ENCODE data around the gene SMARCB1. TPM values are rescaled to one million over a fixed set of nuclear protein-coding genes. Genes with fewer than 3 reads are reported as not detected.
A peak's percentile ranks its signal among the peaks of the same experiment; 100 is the strongest.

Gene SMARCB1
- total RNA-seq, 2 experiments from 2014 or later, result 91.4 to 92.6 TPM

GRCh38 chr22:23824476-23825245 is 37.9 kb downstream of the SMARCB1 start:
- no peak for DNase-seq
- no peaks in the 10 kb centered on the region for H3K9me3 Mint-ChIP-seq
- CTCF ChIA-PET, result interaction anchor here (0.6 to 1.4 kb wide), 7 partner anchors 10 to 54 kb away, joined by 3 to 6 read pairs (median 3); no protein-coding TSS in a partner anchor
- H3K27me3 Mint-ChIP-seq, result no peaks in the 10 kb centered on the region
- peak overlapping the region; percentile 80 for H3K27ac Mint-ChIP-seq
- POLR2A ChIA-PET, result no interaction called here
- H3K4me3 Mint-ChIP-seq, result no peak overlapping the region
- peaks cover 65% of the 10 kb centered on the region for H3K36me3 Mint-ChIP-seq (ENCODE audit: low read depth)
- H3K4me1 Mint-ChIP-seq, result peaks cover 42% of the 10 kb centered on the region

- Mint-ChIP-seq H3K9me3 (no peaks in the 10 kb centered on the region), H3K27ac (peak overlapping the region; percentile 95), H3K4me1 (peaks cover 39% of the 10 kb centered on the region), H3K36me3 (ENCODE audit: low read depth) (peaks cover 67% of the 10 kb centered on the region), H3K4me3 (no peak overlapping the region), H3K27me3 (no peaks in the 10 kb centered on the region)
- DNase-seq, result no peak
- ChIA-PET CTCF (interaction anchor here (0.7 to 1.4 kb wide), 5 partner anchors 10 to 33 kb away, joined by 3 to 5 read pairs (median 3); no protein-coding TSS in a partner anchor), POLR2A (no interaction called here)
Measured at GRCh38 chr22:23825246-23825905, 38.6 kb downstream of the SMARCB1 start.

DNA sequence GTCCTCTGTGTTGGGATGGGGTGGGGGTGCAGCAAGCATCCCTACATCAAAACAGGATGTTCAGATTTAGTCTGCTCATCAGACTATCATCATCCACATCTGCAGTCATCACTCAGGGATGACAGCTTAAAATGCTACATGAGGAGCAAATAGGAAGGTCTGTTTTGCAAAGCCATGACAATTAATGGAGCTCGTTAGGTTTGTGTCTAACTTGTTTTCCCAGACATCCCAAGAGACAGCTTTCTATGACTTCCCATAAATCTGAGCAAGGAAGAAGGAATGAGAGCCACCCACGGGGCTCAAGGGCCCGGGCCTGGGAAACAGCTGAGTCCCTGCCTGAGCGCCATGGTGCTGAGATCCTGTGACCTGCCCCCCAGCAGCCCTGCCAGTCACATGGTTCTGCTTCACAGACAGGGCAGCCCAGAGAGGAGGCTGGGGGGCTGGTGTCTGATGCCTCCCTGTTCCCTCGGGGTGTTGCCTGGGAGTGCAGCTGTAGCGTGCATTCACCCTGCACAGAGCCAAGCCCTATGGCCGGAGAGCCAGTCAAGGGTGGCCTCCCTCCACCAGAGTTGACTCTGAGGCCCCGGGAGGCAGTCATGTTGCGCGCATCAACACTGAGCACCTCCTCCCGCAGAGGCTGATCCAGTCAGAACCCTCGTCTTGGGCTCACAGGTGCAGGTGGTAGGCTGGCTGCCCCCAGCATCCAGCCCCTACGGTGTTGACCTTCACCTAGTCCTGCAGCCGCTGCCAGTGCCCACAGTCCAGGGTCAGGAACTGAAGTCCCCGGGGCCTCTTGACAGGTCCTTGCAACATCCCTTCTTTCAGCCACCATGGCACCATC is 40.0 kb downstream of the SMARCB1 start:
- Mint-ChIP-seq H3K27ac (peak overlapping the region; percentile 95), H3K27me3 (no peaks in the 10 kb centered on the region), H3K4me1 (peaks cover 30% of the 10 kb centered on the region), H3K9me3 (no peaks in the 10 kb centered on the region), H3K36me3 (ENCODE audit: low read depth) (peaks cover 59% of the 10 kb centered on the region), H3K4me3 (no peak overlapping the region)
- POLR2A ChIA-PET, result interaction anchor here (0.6 kb wide), 1 partner anchor 28 kb away, joined by 4 read pairs; no protein-coding TSS in a partner anchor
- CTCF ChIA-PET, result no interaction called here
- DNase-seq, result no peak

- peak overlapping the region; percentile 95 for H3K27ac Mint-ChIP-seq
- ChIA-PET CTCF (interaction anchor here (0.9 to 1.2 kb wide), 2 partner anchors 15 to 17 kb away, joined by 3 to 4 read pairs; no protein-coding TSS in a partner anchor), POLR2A (no interaction called here)
- H3K9me3 Mint-ChIP-seq, result no peaks in the 10 kb centered on the region
- peaks cover 57% of the 10 kb centered on the region for H3K36me3 Mint-ChIP-seq (ENCODE audit: low read depth)
- H3K4me3 Mint-ChIP-seq, result no peak overlapping the region
- no peak for DNase-seq
- H3K4me1 Mint-ChIP-seq, result peaks cover 29% of the 10 kb centered on the region
- H3K27me3 Mint-ChIP-seq, result no peaks in the 10 kb centered on the region
Measured at GRCh38 chr22:23827351-23827995, 40.7 kb downstream of the SMARCB1 start.

DNA sequence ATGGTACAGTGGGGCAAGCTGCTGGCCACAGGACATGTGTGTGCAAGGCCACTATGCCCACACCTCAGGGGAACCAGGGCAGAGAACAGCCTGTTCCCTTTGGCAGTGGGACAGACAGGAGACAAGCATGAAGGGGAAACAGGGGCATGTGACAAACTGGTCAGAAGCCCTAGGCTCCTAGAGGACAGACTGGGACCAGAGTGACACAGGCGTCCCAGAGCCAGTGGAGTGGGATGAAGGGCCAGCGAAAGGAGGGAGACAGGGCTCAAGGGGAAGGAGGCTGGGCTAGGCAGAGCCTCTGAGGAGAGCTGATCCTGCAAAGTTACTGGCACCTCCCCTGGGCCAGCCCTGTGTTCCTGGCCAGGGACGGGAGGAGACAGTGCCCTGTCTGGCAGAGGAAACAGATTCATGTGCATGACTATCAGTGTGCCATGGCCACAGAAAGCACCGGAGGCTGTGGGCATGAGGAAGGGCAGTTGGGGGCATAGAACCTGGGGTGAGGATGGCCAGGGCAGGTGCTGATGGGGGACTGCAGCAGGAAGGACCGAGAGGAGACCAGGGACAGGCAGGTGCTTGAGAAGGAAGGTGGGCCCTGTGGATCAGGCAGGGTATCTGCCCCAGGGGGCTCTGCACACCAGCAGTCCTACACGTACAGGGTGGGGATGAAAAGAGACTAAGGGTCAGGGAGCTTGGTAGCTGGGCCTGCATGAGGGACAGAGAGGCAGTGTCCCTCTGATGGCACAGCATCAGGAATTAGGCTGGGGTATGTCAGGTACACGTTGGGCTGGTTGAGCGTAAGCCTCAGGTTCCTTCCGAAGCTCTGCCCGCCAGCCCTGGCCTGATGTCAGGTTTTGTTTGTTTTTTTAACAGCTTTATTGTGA is 42.3 kb downstream of the SMARCB1 start:
- CTCF ChIA-PET, result interaction anchor here (1.0 kb wide), 1 partner anchor 15 kb away, joined by 3 read pairs; no protein-coding TSS in a partner anchor
- H3K27me3 Mint-ChIP-seq, result no peaks in the 10 kb centered on the region
- H3K9me3 Mint-ChIP-seq, result no peaks in the 10 kb centered on the region
- H3K4me1 Mint-ChIP-seq, result peaks cover 21% of the 10 kb centered on the region
- POLR2A ChIA-PET, result no interaction called here
- no peak overlapping the region for H3K27ac Mint-ChIP-seq
- H3K4me3 Mint-ChIP-seq, result no peak overlapping the region
- DNase-seq, result no peak
- peaks cover 46% of the 10 kb centered on the region for H3K36me3 Mint-ChIP-seq (ENCODE audit: low read depth)

DNA sequence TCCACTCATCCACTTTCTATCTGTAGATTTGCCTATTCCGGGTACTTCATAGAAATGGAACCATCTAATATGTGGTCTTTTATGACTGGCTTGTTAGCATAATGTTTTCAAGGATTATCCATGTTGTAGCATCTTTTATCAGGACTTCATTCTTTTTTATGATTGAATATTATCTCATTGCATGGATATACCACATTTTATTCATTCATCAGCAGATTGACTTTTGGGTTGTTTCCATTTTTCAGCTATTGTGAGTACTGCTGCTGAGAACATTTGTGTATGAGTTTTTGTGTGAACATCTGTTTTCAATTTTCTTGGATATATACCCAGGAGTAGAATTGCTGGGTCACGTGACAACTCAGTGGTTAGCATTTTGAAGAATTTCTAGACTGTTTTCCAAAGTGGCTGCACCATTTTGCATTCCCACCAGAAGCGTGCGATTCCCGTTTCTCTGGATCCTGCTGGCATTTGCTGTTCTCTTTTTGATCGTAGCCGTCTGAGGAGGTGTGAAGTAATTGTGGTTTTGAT is 43.1 kb downstream of the SMARCB1 start:
- CTCF ChIA-PET, result interaction anchor here (1.0 kb wide), 1 partner anchor 14 kb away, joined by 3 read pairs; no protein-coding TSS in a partner anchor

DNA sequence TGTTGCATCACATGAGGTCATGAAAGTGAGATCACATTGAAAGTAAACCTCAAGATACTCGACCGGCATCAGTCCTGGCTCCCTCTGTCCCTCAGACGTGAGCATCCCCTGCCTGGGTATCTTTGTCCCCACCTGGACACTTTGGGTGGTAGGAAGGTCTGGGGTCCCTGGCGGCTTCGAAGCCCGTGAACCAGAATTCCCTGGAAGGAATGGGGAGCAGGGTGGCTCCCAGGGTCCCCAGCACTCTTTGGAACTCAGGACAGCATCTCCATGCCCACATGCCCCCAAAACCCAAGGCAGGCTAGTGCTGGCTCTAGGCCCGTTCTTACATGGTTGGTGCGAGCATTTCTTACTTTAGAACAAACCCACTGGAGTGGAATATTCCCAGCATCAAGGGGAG is 44.5 kb downstream of the SMARCB1 start:
- CTCF ChIA-PET, result no interaction called here
- H3K9me3 Mint-ChIP-seq, result no peaks in the 10 kb centered on the region
- DNase-seq, result no peak
- no peak overlapping the region for H3K27ac Mint-ChIP-seq
- peaks cover 32% of the 10 kb centered on the region for H3K36me3 Mint-ChIP-seq (ENCODE audit: low read depth)
- POLR2A ChIA-PET, result no interaction called here
- no peaks in the 10 kb centered on the region for H3K27me3 Mint-ChIP-seq
- no peak overlapping the region for H3K4me3 Mint-ChIP-seq
- H3K4me1 Mint-ChIP-seq, result peaks cover 11% of the 10 kb centered on the region

More for the DNA sequence above, 43.1 kb downstream of the SMARCB1 start:
- Mint-ChIP-seq H3K27ac (peak overlapping the region; percentile 68), H3K36me3 (ENCODE audit: low read depth) (peaks cover 42% of the 10 kb centered on the region), H3K4me1 (peaks cover 21% of the 10 kb centered on the region), H3K9me3 (no peaks in the 10 kb centered on the region), H3K4me3 (no peak overlapping the region), H3K27me3 (no peaks in the 10 kb centered on the region)
- POLR2A ChIA-PET, result no interaction called here
- no peak for DNase-seq

GRCh38 chr22:23831781-23832180 is 45.0 kb downstream of the SMARCB1 start:
- peaks cover 6% of the 10 kb centered on the region for H3K4me1 Mint-ChIP-seq
- H3K36me3 Mint-ChIP-seq (ENCODE audit: low read depth), result peaks cover 28% of the 10 kb centered on the region
- CTCF ChIA-PET, result interaction anchor here (1.3 kb wide), 1 partner anchor 115 kb away, joined by 3 read pairs; no protein-coding TSS in a partner anchor
- H3K4me3 Mint-ChIP-seq, result no peak overlapping the region
- DNase-seq, result no peak
- H3K27me3 Mint-ChIP-seq, result no peaks in the 10 kb centered on the region
- no peaks in the 10 kb centered on the region for H3K9me3 Mint-ChIP-seq
- H3K27ac Mint-ChIP-seq, result no peak overlapping the region
- POLR2A ChIA-PET, result no interaction called here

- DNase-seq, result no peak
- Mint-ChIP-seq H3K36me3 (ENCODE audit: low read depth) (peaks cover 25% of the 10 kb centered on the region), H3K27me3 (no peaks in the 10 kb centered on the region), H3K9me3 (no peaks in the 10 kb centered on the region), H3K27ac (no peak overlapping the region), H3K4me3 (no peak overlapping the region), H3K4me1 (peaks cover 8% of the 10 kb centered on the region)
- ChIA-PET POLR2A (no interaction called here), CTCF (interaction anchor here (0.6 to 1.3 kb wide), 2 partner anchors 17 to 115 kb away, joined by 3 read pairs; no protein-coding TSS in a partner anchor)
Measured at GRCh38 chr22:23832226-23833016, 45.7 kb downstream of the SMARCB1 start.

- CTCF ChIA-PET, result interaction anchor here (0.6 to 1.3 kb wide), 2 partner anchors 17 to 116 kb away, joined by 3 read pairs; no protein-coding TSS in a partner anchor
- H3K27me3 Mint-ChIP-seq, result no peaks in the 10 kb centered on the region
- H3K36me3 Mint-ChIP-seq (ENCODE audit: low read depth), result peaks cover 23% of the 10 kb centered on the region
- H3K27ac Mint-ChIP-seq, result no peak overlapping the region
- POLR2A ChIA-PET, result no interaction called here
- no peaks in the 10 kb centered on the region for H3K9me3 Mint-ChIP-seq
- H3K4me3 Mint-ChIP-seq, result no peak overlapping the region
- no peak for DNase-seq
- H3K4me1 Mint-ChIP-seq, result peaks cover 12% of the 10 kb centered on the region
Measured at GRCh38 chr22:23833017-23833751, 46.4 kb downstream of the SMARCB1 start.
